ENCODE measurements around the gene ANKLE1.
A peak's percentile ranks its signal among the peaks of the same experiment; 100 is the strongest.

Gene ANKLE1

GRCh38 chr19:17309198-17309964, 27.7 kb downstream of the ANKLE1 start, which contains the start of gene DDA1:
TSS of gene DDA1 (plus strand) at chr19:17309563. CDS start at chr19:17309655, 92 bp downstream.
- FAIRE-seq, result peak; percentile 98

- no peak for FAIRE-seq
Measured at GRCh38 chr19:17309965-17310461, 28.3 kb downstream of the ANKLE1 start.

- no peak for FAIRE-seq
Measured at GRCh38 chr19:17311455-17312188, 29.9 kb downstream of the ANKLE1 start.

GRCh38 chr19:17312189-17313113, 30.8 kb downstream of the ANKLE1 start:
- FAIRE-seq, result no peak

- no peak for FAIRE-seq
Measured at GRCh38 chr19:17314007-17314593, 32.4 kb downstream of the ANKLE1 start.

- FAIRE-seq, result no peak
Measured at GRCh38 chr19:17318966-17319365, 37.3 kb downstream of the ANKLE1 start.

GRCh38 chr19:17319473-17320238, 38.0 kb downstream of the ANKLE1 start:
- no peak for FAIRE-seq

GRCh38 chr19:17320435-17320834, 38.7 kb downstream of the ANKLE1 start:
- no peak for FAIRE-seq

- no peak for FAIRE-seq
Measured at GRCh38 chr19:17321655-17322489, 40.2 kb downstream of the ANKLE1 start.

GRCh38 chr19:17322854-17323253, 41.2 kb downstream of the ANKLE1 start:
- no peak for FAIRE-seq

- no peak for FAIRE-seq
Measured at GRCh38 chr19:17323300-17323963, 41.7 kb downstream of the ANKLE1 start.

- FAIRE-seq, result no peak
Measured at GRCh38 chr19:17323964-17324332, 42.2 kb downstream of the ANKLE1 start.

GRCh38 chr19:17324357-17325114, 42.8 kb downstream of the ANKLE1 start:
- FAIRE-seq, result no peak

GRCh38 chr19:17325133-17325532, 43.4 kb downstream of the ANKLE1 start:
- no peak for FAIRE-seq

- FAIRE-seq, result no peak
Measured at GRCh38 chr19:17325881-17326594, 44.3 kb downstream of the ANKLE1 start.

GRCh38 chr19:17326595-17326966, 44.9 kb downstream of the ANKLE1 start:
- no peak for FAIRE-seq

- no peak for FAIRE-seq
Measured at GRCh38 chr19:17327068-17327653, 45.5 kb downstream of the ANKLE1 start.
